NCI-H446 treated with DMSO at 0.1 percent for 48 hours (cell line): Measurements from ENCODE around the gene TCF23.
"Not testable (repeated sequence)": the region's sequence is repeated elsewhere in the genome, so short reads cannot be mapped to it uniquely, and the experiment has no call there.

ENCODE experiments used
- DNase-seq: peaks from one replicate; lab custom pipeline; 2025; lab: John Stamatoyannopoulos, UW

TCF23 gene

GRCh38 chr2:27154488-27154887 lies 5.7 kb downstream of the TCF23 start:
- no peak for DNase-seq

- no peak for DNase-seq
Measured at GRCh38 chr2:27155069-27155520, 6.3 kb downstream of the TCF23 start.

- no peak for DNase-seq
Measured at GRCh38 chr2:27158468-27158867, 9.7 kb downstream of the TCF23 start.

GRCh38 chr2:27159271-27159670 lies 10.5 kb downstream of the TCF23 start:
- no peak for DNase-seq

- no peak for DNase-seq
Measured at GRCh38 chr2:27160191-27160590, 11.4 kb downstream of the TCF23 start.

- no peak for DNase-seq
Measured at GRCh38 chr2:27162151-27163121, 13.6 kb downstream of the TCF23 start.

GRCh38 chr2:27164960-27165763 lies 16.4 kb downstream of the TCF23 start:
- no peak for DNase-seq

- DNase-seq: no peak
Measured at GRCh38 chr2:27170581-27171337, 22.0 kb downstream of the TCF23 start.

- no peak for DNase-seq
Measured at GRCh38 chr2:27171351-27171848, 22.6 kb downstream of the TCF23 start.

GRCh38 chr2:27174638-27175037 lies 25.8 kb downstream of the TCF23 start:
- no peak for DNase-seq

GRCh38 chr2:27175330-27175729 lies 26.5 kb downstream of the TCF23 start:
- no peak for DNase-seq

- not testable (repeated sequence) for DNase-seq
Measured at GRCh38 chr2:27175781-27176180, 27.0 kb downstream of the TCF23 start.

- no peak for DNase-seq
Measured at GRCh38 chr2:27177441-27178351, 28.9 kb downstream of the TCF23 start.

GRCh38 chr2:27178469-27178868 lies 29.7 kb downstream of the TCF23 start:
- DNase-seq: no peak

GRCh38 chr2:27179344-27180000 lies 30.7 kb downstream of the TCF23 start:
- DNase-seq: no peak

GRCh38 chr2:27182346-27182745 lies 33.5 kb downstream of the TCF23 start:
- no peak for DNase-seq

- DNase-seq: no peak
Measured at GRCh38 chr2:27184115-27184514, 35.3 kb downstream of the TCF23 start.

- peak; percentile 7 for DNase-seq
Measured at GRCh38 chr2:27185331-27186026, 36.7 kb downstream of the TCF23 start.

GRCh38 chr2:27186613-27187345 lies 38.0 kb downstream of the TCF23 start:
- DNase-seq: no peak
